ENCODE data around the gene STON1. TPM values are rescaled to one million over a fixed set of nuclear protein-coding genes. Genes with fewer than 3 reads are reported as not detected.
A peak's percentile ranks its signal among the peaks of the same experiment; 100 is the strongest.
"Not testable (repeated sequence)": the region's sequence is repeated elsewhere in the genome, so short reads cannot be mapped to it uniquely, and the experiment has no call there.

STON1 gene
- total and polyA plus RNA-seq, 4 experiments from 2014 or later: 0.03 to 4.4 (median 1.8) TPM

DNA sequence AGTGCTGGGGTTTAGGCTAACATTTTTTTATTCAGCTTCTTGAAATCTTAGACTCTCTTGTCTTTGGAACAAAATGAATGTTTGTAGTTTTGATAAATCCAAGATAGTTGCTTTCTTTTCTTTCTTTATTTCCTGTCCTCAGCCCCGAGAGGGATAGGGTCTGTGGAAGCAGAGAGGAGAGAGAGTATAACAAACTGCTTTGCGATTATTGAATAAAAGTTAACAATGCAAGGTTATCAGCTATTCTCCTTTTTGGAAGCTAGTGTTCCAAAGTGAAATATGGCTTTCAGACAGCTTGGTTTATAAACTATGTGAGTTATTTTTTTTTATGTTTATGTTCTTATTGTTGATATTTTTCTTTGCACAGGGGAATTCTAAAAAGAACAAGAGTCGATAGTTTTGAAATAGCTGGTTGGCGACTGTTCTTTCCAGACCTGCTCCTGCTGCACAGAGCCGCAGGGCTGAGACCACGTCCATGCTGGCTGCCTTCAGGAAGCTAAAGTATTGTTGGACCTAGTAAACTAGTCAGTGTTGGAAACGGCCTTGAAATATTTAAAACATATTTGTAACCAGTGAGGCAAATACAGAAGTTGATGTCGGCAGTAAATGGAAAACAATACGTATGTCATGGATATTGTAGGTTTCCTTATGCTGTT lies 15.5 kb upstream of the STON1 start:
- Mint-ChIP-seq H3K9me3 (no peaks in the 10 kb centered on the region), H3K4me1 (peaks cover 12 to 17% (median 13%) of the 10 kb centered on the region in 4 donors), H3K27me3 (no peaks in the 10 kb centered on the region), H3K4me3 (no peak overlapping the region), H3K36me3 (peaks cover 72 to 81% of the 10 kb centered on the region in 2 donors), H3K27ac (no peak overlapping the region)
- intact Hi-C loops (cut with micrococcal nuclease): no loop called here
- ChIA-PET POLR2A (ENCODE audit: partially characterized antibody) (interaction anchor here (1.2 kb wide), 1 partner anchor 12 kb away, joined by 3 read pairs; no protein-coding TSS in a partner anchor), CTCF (ENCODE audit: partially characterized antibody) (interaction anchor here (1.1 to 1.5 kb wide), 2 partner anchors 11 to 408 kb away, joined by 3 read pairs; no protein-coding TSS in a partner anchor)
- Histone ChIP-seq H3K9me3 (ENCODE audit: control insufficient read depth in 1 of 2, low read length in 2 of 2) (no peaks in the 10 kb centered on the region), H3K36me3 (ENCODE audit: insufficient read depth, low read length) (peaks cover 41% of the 10 kb centered on the region), H3K27me3 (ENCODE audit: insufficient read depth, low read length) (no peaks in the 10 kb centered on the region), H3K27ac (ENCODE audit: low read depth, low read length) (no peak overlapping the region), H3K4me1 (ENCODE audit: insufficient read depth, low read length) (peaks cover 14% of the 10 kb centered on the region), H3K4me3 (ENCODE audit: low read length in 2 of 2) (no peak overlapping the region)
- no peak for DNase-seq

- H3K4me3 ChIP-seq (ENCODE audit: low read length in 2 of 2): no peak overlapping the region
- CTCF ChIA-PET (ENCODE audit: partially characterized antibody): interaction anchor here (1.5 kb wide), 1 partner anchor 10 kb away, joined by 3 read pairs; no protein-coding TSS in a partner anchor
- Mint-ChIP-seq H3K4me3 (no peak overlapping the region), H3K27ac (peak overlapping the region in 2 of 7 donors; percentile 57 to 89), H3K9me3 (no peaks in the 10 kb centered on the region), H3K4me1 (peaks cover 2 to 8% (median 5%) of the 10 kb centered on the region in 4 donors), H3K36me3 (peaks cover 74 to 78% of the 10 kb centered on the region in 2 donors), H3K27me3 (no peaks in the 10 kb centered on the region)
- intact Hi-C loops (cut with micrococcal nuclease): no loop called here
- H3K27ac ChIP-seq (ENCODE audit: low read depth, low read length): no peak overlapping the region
- DNase-seq: no peak
- POLR2A ChIA-PET (ENCODE audit: partially characterized antibody): interaction anchor here (1.2 kb wide), 1 partner anchor 11 kb away, joined by 3 read pairs; no protein-coding TSS in a partner anchor
- H3K9me3 ChIP-seq (ENCODE audit: control insufficient read depth in 1 of 2, low read length in 2 of 2): no peaks in the 10 kb centered on the region
- peaks cover 3% of the 10 kb centered on the region for H3K4me1 ChIP-seq (ENCODE audit: insufficient read depth, low read length)
- H3K36me3 ChIP-seq (ENCODE audit: insufficient read depth, low read length): peaks cover 38% of the 10 kb centered on the region
- no peaks in the 10 kb centered on the region for H3K27me3 ChIP-seq (ENCODE audit: insufficient read depth, low read length)
These were observed 14.4 kb upstream of the STON1 start for GRCh38 chr2:48515513-48515985.

DNA sequence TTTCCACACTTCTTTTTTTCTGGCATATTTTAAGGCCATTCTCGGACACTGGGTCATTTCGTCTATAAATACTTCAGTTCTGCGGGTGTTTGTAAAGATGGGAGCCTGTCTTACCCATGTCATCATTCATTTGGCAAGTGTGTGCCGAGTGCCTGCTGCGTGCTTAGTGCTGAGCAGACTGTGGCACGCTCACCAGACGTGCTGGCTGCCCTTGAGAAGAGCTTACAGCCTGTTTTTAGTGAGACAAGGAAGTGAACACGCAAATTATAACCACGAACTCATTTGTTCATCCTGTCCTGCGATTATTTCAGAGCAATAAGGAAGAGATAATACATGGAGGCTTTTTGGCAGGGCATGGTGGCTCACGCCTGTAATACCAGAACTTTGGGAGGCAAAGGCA lies 10.4 kb upstream of the STON1 start:
- Histone ChIP-seq H3K4me1 (ENCODE audit: insufficient read depth, low read length) (no peaks in the 10 kb centered on the region), H3K4me3 (ENCODE audit: low read length in 2 of 2) (no peak overlapping the region), H3K27me3 (ENCODE audit: insufficient read depth, low read length) (no peaks in the 10 kb centered on the region), H3K27ac (ENCODE audit: low read depth, low read length) (no peak overlapping the region), H3K9me3 (ENCODE audit: control insufficient read depth in 1 of 2, low read length in 2 of 2) (no peaks in the 10 kb centered on the region), H3K36me3 (ENCODE audit: insufficient read depth, low read length) (peaks cover 30% of the 10 kb centered on the region)
- H3K4me1 Mint-ChIP-seq: peaks cover 0 to 2% (median under 1%) of the 10 kb centered on the region in 4 donors
- ChIA-PET POLR2A (ENCODE audit: partially characterized antibody) (no interaction called here), CTCF (ENCODE audit: partially characterized antibody) (no interaction called here)
- H3K27me3 Mint-ChIP-seq: no peaks in the 10 kb centered on the region
- H3K9me3 Mint-ChIP-seq: no peaks in the 10 kb centered on the region
- peaks cover 55 to 60% of the 10 kb centered on the region in 2 donors for H3K36me3 Mint-ChIP-seq
- DNase-seq: no peak
- no peak overlapping the region for H3K4me3 Mint-ChIP-seq
- peak overlapping the region in 2 of 7 donors; percentile 28 to 49 for H3K27ac Mint-ChIP-seq
- intact Hi-C loops (cut with micrococcal nuclease): no loop called here

DNA sequence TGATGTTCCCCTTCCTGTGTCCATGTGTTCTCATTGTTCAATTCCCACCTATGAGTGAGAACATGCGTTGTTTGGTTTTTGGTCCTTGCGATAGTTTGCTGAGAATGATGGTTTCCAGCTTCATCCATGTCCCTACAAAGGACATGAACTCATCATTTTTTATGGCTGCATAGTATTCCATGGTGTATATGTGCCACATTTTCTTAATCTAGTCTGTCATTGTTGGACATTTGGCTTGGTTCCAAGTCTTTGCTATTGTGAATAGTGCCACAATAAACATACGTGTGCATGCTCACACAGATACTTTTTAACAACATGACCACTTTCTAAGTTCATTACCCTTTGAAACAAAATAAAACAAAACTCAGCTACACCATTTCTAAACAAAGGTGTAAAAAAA lies 5.2 kb upstream of the STON1 start:
- H3K27me3 ChIP-seq (ENCODE audit: insufficient read depth, low read length); H3K9me3 ChIP-seq (ENCODE audit: control insufficient read depth in 1 of 2, low read length in 2 of 2); H3K4me1 ChIP-seq (ENCODE audit: insufficient read depth, low read length); DNase-seq; H3K36me3 ChIP-seq (ENCODE audit: insufficient read depth, low read length); H3K27me3 Mint-ChIP-seq; intact Hi-C loops (cut with micrococcal nuclease); H3K4me3 Mint-ChIP-seq; H3K4me3 ChIP-seq (ENCODE audit: low read length in 2 of 2); H3K9me3 Mint-ChIP-seq; H3K27ac ChIP-seq (ENCODE audit: low read depth, low read length): not testable (repeated sequence)
- H3K27ac Mint-ChIP-seq: peak overlapping the region in 1 of 7 donors; percentile 31
- peaks cover 2 to 11% (median 5%) of the 10 kb centered on the region in 4 donors for H3K4me1 Mint-ChIP-seq
- ChIA-PET CTCF (ENCODE audit: partially characterized antibody) (interaction anchor here (1.0 kb wide), 1 partner anchor 10 kb away, joined by 3 read pairs; no protein-coding TSS in a partner anchor), POLR2A (ENCODE audit: partially characterized antibody) (interaction anchor here (0.8 kb wide), 1 partner anchor 16 kb away, joined by 3 read pairs; no protein-coding TSS in a partner anchor)
- peaks cover 11 to 24% of the 10 kb centered on the region in 2 donors for H3K36me3 Mint-ChIP-seq

DNA sequence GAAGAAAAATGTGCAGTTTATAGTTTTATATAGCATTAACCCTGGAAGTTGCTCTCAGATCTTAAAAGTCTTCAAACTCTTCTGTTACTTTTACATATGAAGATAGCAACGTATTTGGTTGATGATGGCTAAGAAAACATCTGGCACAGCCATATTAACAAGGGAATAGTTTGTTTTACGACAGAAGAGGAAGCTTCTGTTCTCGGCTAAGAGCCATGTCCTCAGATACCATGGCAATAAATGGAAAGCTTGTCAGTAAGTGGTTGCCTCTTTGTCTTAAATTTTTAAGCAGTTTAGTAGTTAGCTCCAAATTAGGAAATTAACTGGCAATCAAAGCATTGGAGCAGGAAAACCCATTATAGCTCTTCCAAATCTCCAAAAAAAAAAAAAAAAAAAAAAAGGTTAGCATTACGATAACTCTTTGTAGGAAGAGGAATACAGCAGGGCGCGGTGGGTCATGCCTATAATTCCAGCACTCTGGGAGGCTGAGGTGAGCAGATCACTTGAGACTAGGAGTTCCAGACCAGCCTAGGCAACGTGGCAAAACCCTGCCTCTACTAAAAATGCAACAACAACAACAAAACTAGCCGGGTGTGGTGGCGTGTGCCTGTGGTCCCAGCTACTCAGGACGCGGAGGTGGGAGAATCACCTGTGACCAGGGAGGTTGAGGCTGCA lies 4.5 kb upstream of the STON1 start:
- H3K27me3 Mint-ChIP-seq: no peaks in the 10 kb centered on the region
- ChIA-PET CTCF (ENCODE audit: partially characterized antibody) (interaction anchor here (0.6 to 1.1 kb wide), 3 partner anchors 11 to 644 kb away, joined by 3 read pairs; no protein-coding TSS in a partner anchor), POLR2A (ENCODE audit: partially characterized antibody) (no interaction called here)
- no peaks in the 10 kb centered on the region for H3K9me3 Mint-ChIP-seq
- Histone ChIP-seq H3K4me1 (ENCODE audit: insufficient read depth, low read length) (peaks cover under 1% of the 10 kb centered on the region), H3K27me3 (ENCODE audit: insufficient read depth, low read length) (no peaks in the 10 kb centered on the region), H3K36me3 (ENCODE audit: insufficient read depth, low read length) (no peaks in the 10 kb centered on the region), H3K27ac (ENCODE audit: low read depth, low read length) (no peak overlapping the region), H3K4me3 (ENCODE audit: low read length in 2 of 2) (no peak overlapping the region), H3K9me3 (ENCODE audit: control insufficient read depth in 1 of 2, low read length in 2 of 2) (no peaks in the 10 kb centered on the region)
- intact Hi-C loops (cut with micrococcal nuclease): no loop called here
- H3K27ac Mint-ChIP-seq: no peak overlapping the region
- no peak overlapping the region for H3K4me3 Mint-ChIP-seq
- DNase-seq: no peak
- peaks cover 2 to 12% (median 5%) of the 10 kb centered on the region in 4 donors for H3K4me1 Mint-ChIP-seq
- peaks cover 10 to 21% of the 10 kb centered on the region in 2 donors for H3K36me3 Mint-ChIP-seq

- Mint-ChIP-seq H3K27ac (no peak overlapping the region), H3K36me3 (peaks cover 0 to 7% of the 10 kb centered on the region in 2 donors), H3K27me3 (no peaks in the 10 kb centered on the region), H3K9me3 (no peaks in the 10 kb centered on the region), H3K4me1 (peaks cover 9 to 24% (median 14%) of the 10 kb centered on the region in 4 donors), H3K4me3 (no peak overlapping the region)
- Histone ChIP-seq H3K27me3 (ENCODE audit: insufficient read depth, low read length) (no peaks in the 10 kb centered on the region), H3K27ac (ENCODE audit: low read depth, low read length) (no peak overlapping the region), H3K4me3 (ENCODE audit: low read length in 2 of 2) (no peak overlapping the region), H3K4me1 (ENCODE audit: insufficient read depth, low read length) (peaks cover 7% of the 10 kb centered on the region), H3K9me3 (ENCODE audit: control insufficient read depth in 1 of 2, low read length in 2 of 2) (no peaks in the 10 kb centered on the region), H3K36me3 (ENCODE audit: insufficient read depth, low read length) (no peaks in the 10 kb centered on the region)
- ChIA-PET CTCF (ENCODE audit: partially characterized antibody) (no interaction called here), POLR2A (ENCODE audit: partially characterized antibody) (interaction anchor here (0.7 kb wide), 1 partner anchor 13 kb away, joined by 3 read pairs; no protein-coding TSS in a partner anchor)
- intact Hi-C loops (cut with micrococcal nuclease): no loop called here
- no peak for DNase-seq
These were observed 2.6 kb upstream of the STON1 start for GRCh38 chr2:48527226-48527885.

GRCh38 chr2:48528431-48528830 lies 1.5 kb upstream of the STON1 start:
- Mint-ChIP-seq H3K9me3 (no peaks in the 10 kb centered on the region), H3K4me1 (peaks cover 9 to 24% (median 14%) of the 10 kb centered on the region in 4 donors), H3K27me3 (no peaks in the 10 kb centered on the region), H3K27ac (peak overlapping the region in 1 of 7 donors; percentile 73), H3K4me3 (peak overlapping the region; percentile 35 to 96 (median 76)), H3K36me3 (peaks cover 0 to 7% of the 10 kb centered on the region in 2 donors)
- no peaks in the 10 kb centered on the region for H3K27me3 ChIP-seq (ENCODE audit: insufficient read depth, low read length)
- no peak overlapping the region for H3K27ac ChIP-seq (ENCODE audit: low read depth, low read length)
- CTCF ChIA-PET (ENCODE audit: partially characterized antibody): no interaction called here
- no peak overlapping the region for H3K4me3 ChIP-seq (ENCODE audit: low read length in 2 of 2)
- intact Hi-C loops (cut with micrococcal nuclease): no loop called here
- no peaks in the 10 kb centered on the region for H3K36me3 ChIP-seq (ENCODE audit: insufficient read depth, low read length)
- H3K4me1 ChIP-seq (ENCODE audit: insufficient read depth, low read length): peaks cover 7% of the 10 kb centered on the region
- no peak for DNase-seq
- POLR2A ChIA-PET (ENCODE audit: partially characterized antibody): no interaction called here
- H3K9me3 ChIP-seq (ENCODE audit: control insufficient read depth in 1 of 2, low read length in 2 of 2): no peaks in the 10 kb centered on the region
